Raji (cell line): ENCODE results near the gene PDGFD.

Experiments
- POLR2A ChIP-seq: IDR thresholded peaks from 2 replicates; pipeline ENCODE4 v1.6.1; 2011; ENCODE audit warnings: low read depth, low read length, control low read depth; ENCODE audit not compliant: insufficient read depth

Gene PDGFD

DNA sequence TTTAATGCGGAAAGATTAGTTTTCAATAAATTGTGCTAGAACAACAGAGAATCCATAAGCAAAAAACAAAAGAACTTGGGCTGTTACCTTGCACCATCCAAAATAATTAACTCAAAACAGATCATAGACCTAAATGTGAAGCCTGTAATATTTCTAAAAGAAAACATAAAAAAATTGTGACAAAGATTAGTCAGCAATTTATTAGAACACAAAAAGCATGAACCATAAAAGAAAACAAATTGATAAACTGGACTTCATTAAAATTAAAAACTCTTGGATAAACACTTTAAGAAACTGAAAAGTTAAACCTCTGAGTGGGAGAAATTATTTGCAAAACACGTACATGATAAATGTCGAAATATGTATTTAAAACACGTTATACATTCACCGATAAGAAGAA, 106.0 kb downstream of the PDGFD start:
- TF ChIP-seq POLR2A: no peak

DNA sequence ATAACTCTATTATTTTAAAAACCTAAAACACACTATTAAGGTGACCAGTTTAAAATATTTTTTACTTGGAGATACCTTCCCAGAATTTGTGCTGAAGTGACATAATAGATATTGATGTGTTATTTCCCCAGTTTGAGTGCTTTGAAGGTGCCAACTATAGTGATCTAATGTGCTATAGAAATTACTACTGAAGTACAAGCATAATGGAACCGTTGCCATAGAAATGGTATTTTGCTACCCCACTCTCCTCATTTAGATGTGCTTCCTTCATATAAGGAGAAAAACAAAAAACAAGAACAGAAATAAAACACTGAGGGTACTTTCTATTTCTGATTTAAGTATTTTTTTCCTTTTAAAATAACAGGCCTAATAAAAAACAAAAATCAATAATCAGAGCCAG, 108.4 kb downstream of the PDGFD start:
- no peak for TF ChIP-seq POLR2A

GRCh38 chr11:104054911-104055529, 108.9 kb downstream of the PDGFD start:
- TF ChIP-seq POLR2A: no peak

- TF ChIP-seq POLR2A: no peak
These were observed 110.0 kb downstream of the PDGFD start for GRCh38 chr11:104053743-104054478.

DNA sequence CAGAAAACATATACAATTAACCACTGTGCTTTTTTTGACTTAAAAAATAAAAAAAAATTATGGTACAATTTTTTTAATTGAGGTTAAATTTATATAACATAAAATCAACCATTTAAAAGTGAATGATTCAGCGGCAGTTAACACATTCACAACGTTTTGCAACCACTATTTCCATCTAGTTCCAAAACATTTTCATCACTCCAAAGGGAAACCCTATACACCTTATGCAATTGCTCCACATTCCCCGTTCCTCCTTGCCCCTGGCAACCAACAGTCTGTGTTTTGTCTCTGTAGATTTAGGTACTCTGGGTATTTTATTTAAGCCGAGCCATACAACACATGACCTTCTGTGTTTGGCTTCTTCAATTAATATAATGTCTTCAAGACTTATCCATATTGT, 112.2 kb downstream of the PDGFD start:
- no peak for TF ChIP-seq POLR2A

- no peak for TF ChIP-seq POLR2A
These were observed 114.8 kb downstream of the PDGFD start for GRCh38 chr11:104049116-104049515.

DNA sequence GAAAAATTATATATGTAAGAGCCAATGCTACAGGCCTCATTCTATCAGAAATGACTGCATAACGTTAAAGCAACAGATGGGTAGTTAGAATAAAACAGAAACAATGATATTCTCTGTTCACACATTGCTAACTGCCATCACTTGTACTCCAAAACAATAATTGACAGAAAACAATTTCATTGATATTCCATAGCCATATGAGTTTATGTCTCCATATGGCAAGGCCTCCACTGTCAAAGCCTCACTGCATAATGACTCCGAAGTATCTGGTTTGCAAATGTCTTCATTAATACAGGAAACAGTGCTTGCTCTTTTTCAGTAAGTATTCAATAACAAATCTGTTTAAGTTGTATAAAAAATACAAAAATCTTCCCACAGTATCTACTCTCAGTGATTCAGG, 117.6 kb downstream of the PDGFD start:
- TF ChIP-seq POLR2A: no peak

DNA sequence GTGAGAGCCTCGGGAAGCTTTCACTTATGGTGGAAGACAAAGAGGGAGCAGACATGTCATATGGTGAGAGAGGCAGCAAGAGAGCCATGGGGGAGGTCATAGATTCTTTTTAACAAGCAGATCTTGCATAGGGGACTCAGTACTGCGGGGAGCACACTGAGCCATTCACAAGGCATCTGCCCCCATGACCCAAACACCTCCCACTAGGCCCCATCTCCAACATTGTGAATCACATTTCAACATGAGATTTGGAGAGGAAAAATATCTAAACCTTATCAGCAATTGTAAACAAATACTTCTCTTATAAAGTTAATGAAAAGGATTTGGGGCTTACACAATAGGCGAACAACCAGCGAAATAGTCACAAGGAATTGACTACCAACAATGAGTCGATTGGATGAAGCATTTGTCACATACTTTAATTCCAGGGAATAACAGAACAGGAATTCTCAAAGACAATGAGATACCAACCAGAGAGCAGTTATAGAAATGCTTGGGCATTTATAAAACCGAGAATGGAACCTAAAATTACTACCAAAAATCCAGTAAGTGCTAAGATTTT, 120.2 kb downstream of the PDGFD start:
- TF ChIP-seq POLR2A: no peak

GRCh38 chr11:104043142-104043541, 120.8 kb downstream of the PDGFD start:
- no peak for TF ChIP-seq POLR2A

DNA sequence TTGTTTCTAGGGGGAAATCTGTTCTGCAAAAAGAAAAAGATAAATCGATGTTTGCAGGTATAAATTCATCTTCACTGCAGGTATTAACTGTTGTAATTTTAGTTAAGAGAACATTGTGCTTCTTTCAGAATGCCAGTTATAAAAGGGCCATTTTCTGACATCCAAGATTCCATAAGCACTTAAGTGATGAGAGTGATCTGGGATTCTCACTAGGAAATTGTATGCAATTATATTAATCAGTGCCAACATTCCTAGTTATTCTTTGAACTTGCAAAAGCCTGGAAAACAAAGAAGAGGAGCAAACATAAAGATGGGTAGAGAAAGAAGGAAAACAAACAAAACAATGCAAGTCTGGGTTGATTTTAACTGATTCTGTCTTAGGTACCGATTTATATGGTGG, 122.2 kb downstream of the PDGFD start:
- TF ChIP-seq POLR2A: no peak

DNA sequence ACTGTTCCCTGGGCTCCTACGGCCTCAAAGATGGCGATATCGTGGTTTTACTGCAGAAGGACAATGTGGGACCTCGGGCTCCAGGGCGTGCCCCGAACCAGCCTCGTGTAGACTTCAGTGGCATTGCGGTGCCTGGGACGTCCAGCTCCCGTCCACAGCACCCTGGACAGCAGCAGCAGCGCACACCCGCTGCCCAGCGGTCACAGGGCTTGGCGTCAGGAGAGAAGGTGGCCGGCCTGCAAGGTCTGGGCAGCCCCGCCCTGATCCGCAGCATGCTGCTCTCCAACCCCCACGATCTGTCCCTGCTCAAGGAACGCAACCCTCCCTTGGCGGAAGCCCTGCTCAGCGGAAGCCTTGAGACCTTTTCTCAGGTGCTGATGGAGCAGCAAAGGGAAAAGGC, 127.0 kb downstream of the PDGFD start:
- no peak for TF ChIP-seq POLR2A

DNA sequence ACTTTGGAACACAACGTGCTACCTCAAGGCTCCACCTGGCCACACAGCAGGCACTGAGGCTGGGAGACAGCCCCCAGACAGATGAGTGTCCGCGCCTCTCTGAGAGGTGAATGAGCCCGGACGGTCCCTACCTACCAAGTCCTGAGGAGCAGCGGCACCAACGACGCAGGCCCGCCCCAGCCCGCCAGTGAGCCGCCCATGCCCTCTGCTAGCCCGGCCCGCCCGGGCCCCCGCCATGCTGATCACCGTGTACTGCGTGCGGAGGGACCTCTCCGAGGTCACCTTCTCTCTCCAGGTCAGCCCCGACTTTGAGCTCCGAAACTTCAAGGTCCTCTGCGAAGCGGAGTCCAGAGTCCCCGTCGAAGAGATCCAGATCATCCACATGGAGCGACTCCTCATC, 127.4 kb downstream of the PDGFD start, which contains the start of gene DDI1:
Gene DDI1, plus strand, starts transcription at position 53 of the 400 bp plus-strand sequence. Its CDS starts 183 bp downstream, at position 236.
- TF ChIP-seq POLR2A: no peak

DNA sequence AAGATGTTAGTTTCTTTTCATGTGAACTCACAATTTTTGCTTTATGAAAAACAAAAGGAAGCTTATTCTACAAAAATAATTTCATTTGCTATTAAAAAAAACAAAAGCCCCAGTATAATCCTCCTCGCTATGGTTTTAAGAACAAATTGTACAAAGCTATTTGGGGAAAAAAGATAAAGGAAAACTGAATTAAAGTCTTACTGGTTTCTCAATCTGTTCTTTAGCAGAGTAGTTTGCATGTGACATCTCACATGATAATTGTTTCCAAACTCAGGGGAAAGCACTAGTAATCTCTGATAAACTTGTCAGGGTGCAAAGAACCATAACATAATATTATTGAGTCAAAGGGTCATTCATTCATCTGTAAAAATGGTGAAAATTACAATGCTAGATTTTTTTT, 130.4 kb downstream of the PDGFD start:
- no peak for TF ChIP-seq POLR2A

DNA sequence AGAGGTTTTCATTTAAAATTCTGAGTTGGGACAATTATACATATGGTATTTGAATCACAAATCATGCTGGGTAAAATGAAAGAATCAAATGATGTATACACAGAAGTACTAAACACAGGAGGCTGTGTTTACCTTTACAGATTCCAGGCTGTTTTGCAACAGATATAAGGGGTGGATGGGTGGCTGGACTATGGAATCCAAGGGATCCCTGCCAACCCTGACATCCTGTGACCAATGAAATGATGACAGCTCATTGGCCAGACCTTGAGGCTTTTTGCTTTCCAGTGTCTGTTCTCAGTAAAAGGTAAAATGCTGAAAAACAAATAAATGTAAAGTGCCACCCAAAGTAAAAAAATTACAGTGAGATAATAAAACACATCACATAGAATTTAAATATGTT, 130.8 kb downstream of the PDGFD start:
- TF ChIP-seq POLR2A: no peak

- no peak for TF ChIP-seq POLR2A
These were observed 135.3 kb downstream of the PDGFD start for GRCh38 chr11:104028476-104029263.

DNA sequence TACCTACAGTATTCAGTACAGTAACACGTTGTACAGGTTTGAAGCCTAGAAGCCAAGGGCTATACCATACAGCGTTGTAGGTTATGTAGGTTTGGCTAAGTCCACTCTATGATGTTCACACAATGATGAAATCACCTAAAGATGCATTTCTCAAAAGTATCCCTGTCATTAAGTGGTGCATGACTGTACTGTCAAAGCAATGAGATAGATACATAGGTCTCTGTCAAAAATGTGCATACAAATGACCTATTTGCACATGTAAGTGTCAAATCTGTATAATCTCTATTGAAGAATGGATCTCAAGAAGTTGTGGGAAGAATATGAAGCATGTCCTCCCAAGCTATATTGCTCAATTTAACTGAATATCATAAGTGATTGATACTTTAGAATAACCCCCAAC, 139.4 kb downstream of the PDGFD start:
- no peak for TF ChIP-seq POLR2A

- no peak for TF ChIP-seq POLR2A
These were observed 148.1 kb downstream of the PDGFD start for GRCh38 chr11:104015649-104016415.
